Heart left ventricle (tissue), 16 donors: ENCODE results near the gene RNF34. TPM values are rescaled to one million over a fixed set of nuclear protein-coding genes. Genes with fewer than 3 reads are reported as not detected.

Experiments used
- ATAC-seq, 4 donors: fragments of 200-7000 bp; cut with Tn5 transposase; one replicate each; pipeline ENCODE4 v1.9.1; 2020 to 2022; ENCODE audit warnings: moderate library complexity in 4 of 4, mild to moderate bottlenecking in 3 of 4, moderate number of reproducible peaks in 1 of 4
- DNase-seq, 5 donors: peaks; one replicate each; pipeline ENCODE4 v3.0.0-alpha.2; 2020
- H3K27ac ChIP-seq, 12 donors: fragments of 200-600 bp; sonication (generic) in 4 of 12; one replicate each; pipeline versions ENCODE4 v1.5.0 to v1.8.0; 2016 to 2022; ENCODE audit warnings: mild to moderate bottlenecking in 2 of 12
- H3K27me3 ChIP-seq, 9 donors: fragments of 200-600 bp; sonication (generic) in 2 of 9; one replicate each; pipeline versions ENCODE4 v1.5.1 to v1.8.0; 2016 to 2022; ENCODE audit warnings: mild to moderate bottlenecking in 3 of 9
- H3K36me3 ChIP-seq, 9 donors: fragments of 200-600 bp; sonication (generic) in 2 of 9; one replicate each; pipeline versions ENCODE4 v1.5.0 to v1.8.0; 2018 to 2022; ENCODE audit warnings: mild to moderate bottlenecking in 2 of 9
- H3K4me1 ChIP-seq, 12 donors: fragments of 200-600 bp; sonication (generic) in 4 of 12; one replicate each; pipeline versions ENCODE4 v1.5.0 to v1.8.0; 2016 to 2022; ENCODE audit warnings: mild to moderate bottlenecking in 3 of 12
- H3K4me3 ChIP-seq, 12 donors: fragments of 200-600 bp; sonication (generic) in 4 of 12; one replicate each; pipeline versions ENCODE4 v1.5.0 to v1.8.0; 2017 to 2022; ENCODE audit warnings: mild to moderate bottlenecking in 9 of 12, moderate library complexity in 4 of 12
- H3K9me3 ChIP-seq, 12 donors: fragments of 200-600 bp; sonication (generic) in 4 of 12; one replicate each; pipeline versions ENCODE4 v1.5.0 to v1.8.0; 2016 to 2022; ENCODE audit warnings: mild to moderate bottlenecking in 1 of 12
- CTCF ChIP-seq, 12 donors: fragments of 200-600 bp; sonication (generic) in 4 of 12; IDR thresholded peaks; one replicate each; pipeline versions ENCODE4 v1.5.0 to v1.8.0; 2018 to 2022; ENCODE audit warnings: antibody characterized with exemption in 12 of 12, mild to moderate bottlenecking in 5 of 12
- POLR2A ChIP-seq, 2 donors: fragments of 450-650 bp; IDR thresholded peaks; one replicate each; pipeline ENCODE4 v1.6.1; 2017; ENCODE audit warnings: antibody characterized with exemption in 2 of 2, mild to moderate bottlenecking in 2 of 2, moderate library complexity in 2 of 2
- WGBS, 4 donors: extraction: QIAGEN DNeasy Blood & Tissue Kit in 2 of 4; methylation state at CpG; one replicate each; pipeline versions ENCODE4 v1.1.5 to v1.1.7; 2013 to 2018; 5-methylcytosine and 5-hydroxymethylcytosine counted together
- intact Hi-C, 10 donors: fragments of 100-400 bp; cut with DNase I; formaldehyde crosslinking; loops; one replicate each; pipeline versions ENCODE4 v1.11.1 to v1.14.2; 2022
- polyA plus RNA-seq, 2 donors: library from polyadenylated mRNA; stranded (reverse); fragments of 200-250 nt; gene quantifications; one replicate each; pipeline ENCODE4 v1.2.3, GENCODE V29; 2013
- total RNA-seq, 9 donors: library from RNA; depleted of rRNA in 2 of 9; stranded (reverse); fragments of >200 nt in 2 of 9; fragmentation: NEBNext Ultra II Directional in 3 of 9; extraction: Animal tissue kit (Norgen Biotek cat#: 25700) in 3 of 9; gene quantifications; one replicate each; pipeline versions ENCODE4 v1.1.0 to v1.2.4, GENCODE V29; 2016 to 2023
- donor health status: ischemic (EF 13 %, LVEDD 7.1; RV severe dilation, severe dysfunction).
- donor health status: healthy with polysubstance abuse.
- donor health status: DM: no; HTN: yes; CAD: no.
- donor health status: DM: no; HTN: no; CAD: no.
- donor health status: ischemic (EF 25% LVEDD 6.9; RV normal size, moderate dysfunction).
- donor health status: ischemic (EF 25% LVEDD 5.7; RV mildly dilated, moderate dysfunction).
- donor health status: healthy.
- donor health status: DM: yes; HTN: yes; CAD: no.
- donor health status: ischemic (EF 35%, LVEDD 5.7; RV mildly dilated, moderate dysfunction).
- donor health status: nonischemic (EF 11% LVEDD 7.7; RV severe dilation, severe dysfunction).
- donor health status: DM: yes; HTN: yes; CAD: no.
- donor health status: PGD.
- donor health status: ischemic (EF 29% LVEDD 5.4; RV normal size, mild dysfunction).
- donor health status: nonischemic (EF 23%, LVEDD 6.1; RV moderate dilation, normal function).

Gene RNF34
- total and polyA plus RNA-seq, 11 donors: 19.3 to 31.5 (median 25.7) TPM

GRCh38 chr12:121364683-121365121 lies 35.2 kb upstream of the RNF34 start:
- ATAC-seq (no peak), DNase-seq (no peak)
- intact Hi-C loops: no loop called here
- Histone ChIP-seq H3K9me3 (no peaks in the 10 kb centered on the region), H3K27ac (no peak overlapping the region), H3K4me1 (no peaks in the 10 kb centered on the region), H3K27me3 (peaks cover 0 to 21% (median 0%) of the 10 kb centered on the region in 9 donors), H3K4me3 (no peak overlapping the region), H3K36me3 (no peaks in the 10 kb centered on the region)
- TF ChIP-seq CTCF (IDR thresholded peaks at IDR 0.05): no peak
- TF ChIP-seq POLR2A (IDR thresholded peaks at IDR 0.05): no peak
- 55 to 62% (median 58%) methylated on average over 5 of the region's 5 CpGs for WGBS, 4 donors

GRCh38 chr12:121365416-121366062 lies 34.4 kb upstream of the RNF34 start:
- DNase-seq (no peak), ATAC-seq (no peak)
- TF ChIP-seq POLR2A (IDR thresholded peaks at IDR 0.05) (no peak), CTCF (IDR thresholded peaks at IDR 0.05) (no peak)
- Histone ChIP-seq H3K4me3 (no peak overlapping the region), H3K36me3 (no peaks in the 10 kb centered on the region), H3K4me1 (no peaks in the 10 kb centered on the region), H3K27ac (no peak overlapping the region), H3K9me3 (no peaks in the 10 kb centered on the region), H3K27me3 (peaks cover 0 to 21% (median 0%) of the 10 kb centered on the region in 9 donors)
- intact Hi-C loops: no loop called here
- WGBS, 4 donors: 64 to 68% (median 66%) methylated on average over 5 of the region's 5 CpGs

GRCh38 chr12:121366063-121366459 lies 33.9 kb upstream of the RNF34 start:
- DNase-seq (no peak), ATAC-seq (no peak)
- Histone ChIP-seq H3K4me3 (no peak overlapping the region), H3K36me3 (no peaks in the 10 kb centered on the region), H3K9me3 (no peaks in the 10 kb centered on the region), H3K4me1 (no peaks in the 10 kb centered on the region), H3K27me3 (peaks cover 0 to 21% (median 0%) of the 10 kb centered on the region in 9 donors), H3K27ac (no peak overlapping the region)
- 41 to 61% (median 45%) methylated on average over 4 of the region's 4 CpGs for WGBS, 4 donors
- TF ChIP-seq POLR2A (IDR thresholded peaks at IDR 0.05): no peak
- no peak for TF ChIP-seq CTCF (IDR thresholded peaks at IDR 0.05)
- intact Hi-C loops: no loop called here

GRCh38 chr12:121371404-121371803 lies 28.5 kb upstream of the RNF34 start:
- no peaks in the 10 kb centered on the region for H3K36me3 ChIP-seq
- no peak overlapping the region for H3K27ac ChIP-seq
- peaks cover 0 to 7% (median 0%) of the 10 kb centered on the region in 9 donors for H3K27me3 ChIP-seq
- no peak for TF ChIP-seq POLR2A (IDR thresholded peaks at IDR 0.05)
- TF ChIP-seq CTCF (IDR thresholded peaks at IDR 0.05): no peak
- intact Hi-C loops: no loop called here
- no peak for DNase-seq
- H3K4me1 ChIP-seq: no peaks in the 10 kb centered on the region
- no peaks in the 10 kb centered on the region for H3K9me3 ChIP-seq
- ATAC-seq: no peak
- WGBS, 4 donors: 80 to 90% (median 85%) methylated on average over 6 of the region's 6 CpGs
- no peak overlapping the region for H3K4me3 ChIP-seq
